Suprapubic skin (tissue), 3 donors: ENCODE measurements around the gene AFF1.

Experiments used
- CTCF ChIP-seq, 2 donors: fragments of 200-600 bp in 1 of 2; fragments of 450-650 bp in 1 of 2; sonication (generic) in 1 of 2; IDR thresholded peaks; one replicate each; pipeline ENCODE4 v1.5.1; 2016 to 2019; ENCODE audit warnings: antibody characterized with exemption in 2 of 2, mild to moderate bottlenecking in 1 of 2, moderate library complexity in 1 of 2
- EP300 ChIP-seq: sonication (generic); formaldehyde crosslinking; IDR thresholded peaks from one replicate; pipeline ENCODE4 v1.6.1; 2017; ENCODE audit warnings: antibody characterized with exemption

GRCh38 chr4:86946868-86947500 lies 12.2 kb downstream of the AFF1 start:
- TF ChIP-seq EP300 (no peak), CTCF (IDR thresholded peaks at IDR 0.05) (no peak)
